Skeletal muscle cell (primary cell): ENCODE results near the gene BHLHE40.

Experiments used
- DNase-seq: peaks from one replicate; pipeline ENCODE4 v3.0.0-alpha.2; 2010; ENCODE audit warnings: low read depth
- H3K4me3 ChIP-seq: 2 replicates; pipeline ENCODE4 v1.5.1; 2011; ENCODE audit warnings: low read depth, mild to moderate bottlenecking, control low read depth, low read length, moderate library complexity

BHLHE40 gene

DNA sequence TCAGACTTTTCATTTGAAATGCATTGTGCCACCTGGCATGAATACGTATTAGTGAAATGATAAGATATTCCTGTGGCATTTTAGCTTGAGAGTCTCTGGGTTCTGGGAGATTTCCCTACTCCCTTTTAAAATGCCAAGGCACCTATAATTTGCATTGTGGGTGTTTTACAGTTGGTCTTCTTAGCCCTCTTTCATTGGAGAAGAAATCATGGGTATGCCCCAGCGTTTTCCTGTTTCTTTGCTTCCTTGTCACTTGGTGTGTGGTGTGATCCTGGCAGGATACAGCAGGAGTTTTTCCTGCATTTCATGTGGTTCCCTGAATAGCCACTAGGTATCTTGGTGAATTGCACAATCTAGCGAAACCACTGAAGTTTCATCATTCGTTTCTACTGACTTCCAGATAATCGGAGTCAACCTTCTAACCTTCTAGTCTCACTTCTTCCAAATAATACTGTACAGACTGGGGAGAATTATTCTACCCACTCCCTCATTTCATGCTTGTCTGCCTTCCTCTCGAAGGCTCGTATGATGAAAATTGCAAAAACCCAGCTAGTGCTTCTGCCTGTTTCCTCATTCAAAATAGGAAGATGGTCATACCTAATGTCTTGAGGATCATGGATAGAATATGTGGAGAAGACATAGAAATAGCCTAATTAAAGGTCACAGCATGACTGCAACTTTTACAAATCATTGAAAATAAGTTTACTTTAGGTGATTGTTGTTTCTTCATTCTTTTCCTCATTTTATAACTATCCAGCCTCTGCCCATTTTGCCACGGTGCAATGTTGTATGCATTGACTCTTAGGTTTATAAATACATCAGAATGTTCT lies 2.6 kb downstream of the BHLHE40 start:
- peak overlapping the region; percentile 100 for H3K4me3 ChIP-seq
- DNase-seq, result no peak

DNA sequence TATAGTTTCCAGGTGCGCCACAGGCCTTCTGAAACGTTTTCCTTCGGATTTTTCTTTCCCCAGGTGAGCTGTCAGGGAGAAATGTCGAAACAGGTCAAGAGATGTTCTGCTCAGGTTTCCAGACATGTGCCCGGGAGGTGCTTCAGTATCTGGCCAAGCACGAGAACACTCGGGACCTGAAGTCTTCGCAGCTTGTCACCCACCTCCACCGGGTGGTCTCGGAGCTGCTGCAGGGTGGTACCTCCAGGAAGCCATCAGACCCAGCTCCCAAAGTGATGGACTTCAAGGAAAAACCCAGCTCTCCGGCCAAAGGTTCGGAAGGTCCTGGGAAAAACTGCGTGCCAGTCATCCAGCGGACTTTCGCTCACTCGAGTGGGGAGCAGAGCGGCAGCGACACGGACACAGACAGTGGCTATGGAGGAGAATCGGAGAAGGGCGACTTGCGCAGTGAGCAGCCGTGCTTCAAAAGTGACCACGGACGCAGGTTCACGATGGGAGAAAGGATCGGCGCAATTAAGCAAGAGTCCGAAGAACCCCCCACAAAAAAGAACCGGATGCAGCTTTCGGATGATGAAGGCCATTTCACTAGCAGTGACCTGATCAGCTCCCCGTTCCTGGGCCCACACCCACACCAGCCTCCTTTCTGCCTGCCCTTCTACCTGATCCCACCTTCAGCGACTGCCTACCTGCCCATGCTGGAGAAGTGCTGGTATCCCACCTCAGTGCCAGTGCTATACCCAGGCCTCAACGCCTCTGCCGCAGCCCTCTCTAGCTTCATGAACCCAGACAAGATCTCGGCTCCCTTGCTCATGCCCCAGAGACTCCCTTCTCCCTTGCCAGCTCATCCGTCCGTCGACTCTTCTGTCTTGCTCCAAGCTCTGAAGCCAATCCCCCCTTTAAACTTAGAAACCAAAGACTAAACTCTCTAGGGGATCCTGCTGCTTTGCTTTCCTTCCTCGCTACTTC lies 3.8 kb downstream of the BHLHE40 start:
- no peak for DNase-seq
- H3K4me3 ChIP-seq, result peak overlapping the region; percentile 100

DNA sequence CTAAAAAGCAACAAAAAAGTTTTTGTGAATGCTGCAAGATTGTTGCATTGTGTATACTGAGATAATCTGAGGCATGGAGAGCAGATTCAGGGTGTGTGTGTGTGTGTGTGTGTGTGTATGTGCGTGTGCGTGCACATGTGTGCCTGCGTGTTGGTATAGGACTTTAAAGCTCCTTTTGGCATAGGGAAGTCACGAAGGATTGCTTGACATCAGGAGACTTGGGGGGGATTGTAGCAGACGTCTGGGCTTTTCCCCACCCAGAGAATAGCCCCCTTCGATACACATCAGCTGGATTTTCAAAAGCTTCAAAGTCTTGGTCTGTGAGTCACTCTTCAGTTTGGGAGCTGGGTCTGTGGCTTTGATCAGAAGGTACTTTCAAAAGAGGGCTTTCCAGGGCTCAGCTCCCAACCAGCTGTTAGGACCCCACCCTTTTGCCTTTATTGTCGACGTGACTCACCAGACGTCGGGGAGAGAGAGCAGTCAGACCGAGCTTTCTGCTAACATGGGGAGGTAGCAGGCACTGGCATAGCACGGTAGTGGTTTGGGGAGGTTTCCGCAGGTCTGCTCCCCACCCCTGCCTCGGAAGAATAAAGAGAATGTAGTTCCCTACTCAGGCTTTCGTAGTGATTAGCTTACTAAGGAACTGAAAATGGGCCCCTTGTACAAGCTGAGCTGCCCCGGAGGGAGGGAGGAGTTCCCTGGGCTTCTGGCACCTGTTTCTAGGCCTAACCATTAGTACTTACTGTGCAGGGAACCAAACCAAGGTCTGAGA lies 4.7 kb downstream of the BHLHE40 start:
- DNase-seq, result peak; percentile 73

GRCh38 chr3:4984511-4984864 lies 5.3 kb downstream of the BHLHE40 start:
- peak overlapping the region; percentile 100 for H3K4me3 ChIP-seq
- DNase-seq, result no peak

More for the DNA sequence above, 4.7 kb downstream of the BHLHE40 start:
- H3K4me3 ChIP-seq, result peak overlapping the region; percentile 100

GRCh38 chr3:4985330-4986174 lies 6.3 kb downstream of the BHLHE40 start:
- H3K4me3 ChIP-seq, result no peak overlapping the region
- peak; percentile 49 for DNase-seq

- DNase-seq, result no peak
- peak overlapping the region; percentile 28 for H3K4me3 ChIP-seq
Measured at GRCh38 chr3:4986175-4986781, 7.0 kb downstream of the BHLHE40 start.

- peak overlapping the region; percentile 28 for H3K4me3 ChIP-seq
- DNase-seq, result peak; percentile 96
Measured at GRCh38 chr3:4986782-4987537, 7.7 kb downstream of the BHLHE40 start.

DNA sequence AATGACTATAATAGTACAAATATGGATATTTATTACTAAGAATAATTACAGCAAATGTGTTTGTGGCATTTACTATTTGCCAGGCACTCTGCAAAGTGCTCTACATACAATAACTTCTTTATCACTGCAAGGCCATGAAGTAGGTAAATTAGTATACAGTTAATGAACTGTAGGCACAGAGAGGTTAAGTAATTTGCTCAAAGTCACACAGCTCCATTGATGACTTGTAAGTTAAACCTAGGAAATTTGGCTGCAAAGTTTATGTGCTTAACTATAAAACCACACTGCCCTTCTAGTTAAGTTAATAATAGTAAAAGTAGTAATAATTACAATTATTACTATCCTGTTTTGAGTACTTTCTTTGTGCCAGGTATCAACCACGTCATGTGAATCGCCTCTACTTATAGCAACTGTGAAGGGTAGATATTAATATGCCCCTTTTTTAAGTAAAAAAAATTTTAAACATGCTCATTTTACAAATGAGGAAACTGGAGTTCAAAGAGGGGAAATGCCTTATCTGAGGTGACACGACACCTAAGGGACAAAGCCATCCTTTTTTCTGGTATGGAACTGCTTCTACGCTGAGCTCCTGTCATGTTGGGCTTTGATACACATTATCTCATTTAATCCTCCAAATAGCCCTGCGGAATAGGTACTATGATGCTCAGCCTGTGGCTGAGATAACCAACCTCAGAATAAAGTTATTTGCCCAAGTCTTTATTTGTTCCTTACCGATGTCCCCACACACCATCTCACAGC lies 8.5 kb downstream of the BHLHE40 start:
- DNase-seq, result no peak
- H3K4me3 ChIP-seq, result no peak overlapping the region

- peak; percentile 60 for DNase-seq
- no peak overlapping the region for H3K4me3 ChIP-seq
Measured at GRCh38 chr3:4988983-4989834, 10.0 kb downstream of the BHLHE40 start.

- DNase-seq, result no peak
- H3K4me3 ChIP-seq, result no peak overlapping the region
Measured at GRCh38 chr3:4990069-4990468, 10.8 kb downstream of the BHLHE40 start.

GRCh38 chr3:4992118-4992517 lies 12.9 kb downstream of the BHLHE40 start:
- no peak overlapping the region for H3K4me3 ChIP-seq
- DNase-seq, result no peak

DNA sequence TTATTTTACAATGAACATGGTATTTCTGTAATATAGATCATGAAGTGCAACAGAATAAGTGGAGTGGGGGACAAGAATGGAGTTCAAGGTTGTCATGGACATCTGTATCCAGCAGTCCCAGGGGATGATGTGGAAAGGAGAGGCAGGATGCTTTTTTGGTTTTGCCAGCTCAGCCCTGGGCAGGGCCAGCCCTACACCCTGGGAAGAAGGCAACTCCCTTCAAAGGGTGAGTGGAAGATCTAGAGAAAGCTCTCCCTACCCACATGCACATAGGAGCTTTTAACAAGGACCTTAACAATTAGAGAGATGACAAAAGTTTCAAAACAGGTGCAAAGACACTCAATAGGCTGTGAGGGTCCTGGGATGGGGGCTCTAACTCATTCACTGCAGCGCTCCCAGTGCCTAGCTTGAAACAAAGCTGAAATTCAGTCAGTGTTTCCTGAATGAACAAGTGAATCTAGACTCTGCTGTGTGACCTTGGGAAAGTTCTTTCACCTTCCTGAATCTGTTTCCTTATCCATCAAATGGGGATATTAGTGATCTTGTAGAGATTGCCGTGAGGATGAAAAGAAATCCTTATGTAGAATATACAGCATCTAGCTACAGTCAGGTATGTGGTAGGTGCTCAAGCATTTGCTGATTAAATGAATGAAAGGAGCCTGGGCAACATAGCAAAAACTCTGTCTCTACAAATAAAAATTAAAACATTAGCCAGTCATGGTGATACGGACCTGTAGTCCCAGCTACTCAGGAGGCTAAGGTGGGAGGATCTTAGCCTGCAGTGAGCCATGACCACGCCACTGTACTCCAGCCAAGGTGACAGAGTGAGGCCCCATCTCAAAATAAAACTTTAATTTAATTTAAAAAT lies 14.3 kb downstream of the BHLHE40 start:
- DNase-seq, result no peak
- no peak overlapping the region for H3K4me3 ChIP-seq

DNA sequence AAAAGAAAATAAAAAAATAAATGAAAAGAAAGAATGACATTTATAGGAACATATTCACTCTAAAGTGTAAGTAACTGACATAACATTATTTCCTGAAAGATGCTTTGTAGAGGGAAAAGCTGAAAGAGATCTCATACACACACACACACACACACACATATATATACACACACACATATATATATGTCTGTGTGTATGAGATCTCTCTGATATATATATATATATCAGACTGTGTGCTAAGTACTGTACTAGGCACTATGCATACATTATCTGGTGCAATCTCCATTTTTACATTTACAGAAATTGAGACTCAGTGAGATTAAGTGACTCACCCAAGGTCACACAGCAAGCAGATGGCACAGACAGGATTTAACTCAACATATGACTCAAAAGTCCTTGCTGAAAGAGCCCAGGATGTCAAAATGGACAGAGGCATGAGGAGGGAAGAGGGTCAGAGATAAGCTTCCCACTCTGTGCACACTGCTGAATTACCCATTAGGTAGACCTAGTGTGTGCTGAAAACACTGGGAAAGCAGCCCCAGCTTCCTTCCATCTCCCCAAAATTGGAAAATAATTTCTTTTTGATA lies 15.0 kb downstream of the BHLHE40 start:
- DNase-seq, result no peak
- H3K4me3 ChIP-seq, result no peak overlapping the region

- peak; percentile 63 for DNase-seq
- H3K4me3 ChIP-seq, result no peak overlapping the region
Measured at GRCh38 chr3:4994823-4995499, 15.7 kb downstream of the BHLHE40 start.
